ENCODE data around the gene MRRF.
A peak's percentile ranks its signal among the peaks of the same experiment; 100 is the strongest.
"Not testable (repeated sequence)": the region's sequence is repeated elsewhere in the genome, so short reads cannot be mapped to it uniquely, and the experiment has no call there.

MRRF gene

DNA sequence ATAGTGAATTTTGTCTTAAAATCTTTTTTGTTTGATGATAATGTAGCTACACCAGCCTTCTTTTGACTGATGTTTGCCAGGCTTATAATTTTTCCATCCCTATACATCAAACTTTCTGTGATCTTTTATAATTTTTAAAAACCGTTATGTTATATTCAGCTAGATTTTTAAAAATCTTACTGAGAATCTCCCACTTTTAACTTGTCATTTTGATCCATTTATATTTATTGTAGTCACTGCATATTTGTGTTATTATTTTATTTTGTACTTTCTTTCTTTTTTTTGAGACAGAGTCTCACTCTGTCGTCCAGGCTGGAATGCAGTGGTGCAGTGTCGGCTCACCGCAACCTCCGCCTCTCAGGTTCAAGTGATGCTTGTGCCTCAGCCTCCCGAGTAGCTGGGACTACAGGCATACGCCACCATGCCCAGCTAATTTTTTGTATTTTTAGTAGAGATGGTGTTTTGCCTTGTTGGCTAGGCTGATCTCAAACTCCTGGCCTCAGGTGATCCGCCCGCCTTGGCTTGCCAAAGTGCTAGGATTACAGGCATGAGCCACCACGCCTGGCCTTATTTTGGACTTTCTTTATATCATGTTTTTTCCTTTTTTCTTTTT is 12.7 kb downstream of the MRRF start:
- DNase-seq, result no peak

- no peak for DNase-seq
These were observed 16.7 kb downstream of the MRRF start for GRCh38 chr9:122281368-122281767.

DNA sequence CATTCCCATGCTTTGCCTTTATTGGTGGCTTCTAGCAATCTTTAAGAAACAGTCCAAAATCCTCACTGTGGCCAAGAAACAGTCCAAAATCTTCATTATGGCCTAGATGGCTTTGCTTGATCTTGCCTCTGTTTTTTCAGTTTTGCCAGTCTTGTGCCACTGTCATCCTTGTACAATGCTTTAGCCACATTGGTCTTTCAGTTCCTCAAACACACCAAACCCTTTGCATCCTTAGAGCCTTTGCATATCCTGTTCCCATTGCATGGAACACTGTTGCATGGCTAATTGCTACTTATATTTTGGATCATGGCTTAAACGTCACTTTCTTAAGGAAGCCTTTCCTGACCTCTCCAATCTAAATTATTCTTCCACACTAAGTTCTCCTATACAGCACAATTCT is 22.1 kb downstream of the MRRF start:
- no peak for DNase-seq

GRCh38 chr9:122287214-122287720 is 22.6 kb downstream of the MRRF start:
- DNase-seq, result no peak

GRCh38 chr9:122291458-122291857 is 26.8 kb downstream of the MRRF start:
- DNase-seq, result no peak

DNA sequence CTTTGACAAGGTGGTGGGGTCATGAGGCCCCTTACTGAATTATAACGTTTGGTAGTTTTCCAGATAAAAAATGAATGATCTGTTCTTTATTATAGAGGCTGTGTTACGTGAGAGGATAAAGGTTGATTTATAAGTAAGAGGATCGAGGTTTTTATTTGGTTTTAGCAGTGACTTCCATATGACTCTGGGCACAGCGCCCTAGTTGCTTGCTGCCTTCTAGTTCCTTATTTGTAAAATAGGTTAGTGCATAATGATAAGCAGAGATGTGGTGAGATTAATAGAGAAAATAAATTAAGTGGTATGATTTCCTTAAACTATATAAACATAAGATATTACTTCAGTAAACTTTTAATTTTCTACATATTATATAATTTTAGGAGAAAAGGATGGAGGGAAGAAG is 29.8 kb downstream of the MRRF start:
- DNase-seq, result peak; percentile 48

GRCh38 chr9:122297512-122297911 is 32.8 kb downstream of the MRRF start:
- DNase-seq, result peak; percentile 44

DNA sequence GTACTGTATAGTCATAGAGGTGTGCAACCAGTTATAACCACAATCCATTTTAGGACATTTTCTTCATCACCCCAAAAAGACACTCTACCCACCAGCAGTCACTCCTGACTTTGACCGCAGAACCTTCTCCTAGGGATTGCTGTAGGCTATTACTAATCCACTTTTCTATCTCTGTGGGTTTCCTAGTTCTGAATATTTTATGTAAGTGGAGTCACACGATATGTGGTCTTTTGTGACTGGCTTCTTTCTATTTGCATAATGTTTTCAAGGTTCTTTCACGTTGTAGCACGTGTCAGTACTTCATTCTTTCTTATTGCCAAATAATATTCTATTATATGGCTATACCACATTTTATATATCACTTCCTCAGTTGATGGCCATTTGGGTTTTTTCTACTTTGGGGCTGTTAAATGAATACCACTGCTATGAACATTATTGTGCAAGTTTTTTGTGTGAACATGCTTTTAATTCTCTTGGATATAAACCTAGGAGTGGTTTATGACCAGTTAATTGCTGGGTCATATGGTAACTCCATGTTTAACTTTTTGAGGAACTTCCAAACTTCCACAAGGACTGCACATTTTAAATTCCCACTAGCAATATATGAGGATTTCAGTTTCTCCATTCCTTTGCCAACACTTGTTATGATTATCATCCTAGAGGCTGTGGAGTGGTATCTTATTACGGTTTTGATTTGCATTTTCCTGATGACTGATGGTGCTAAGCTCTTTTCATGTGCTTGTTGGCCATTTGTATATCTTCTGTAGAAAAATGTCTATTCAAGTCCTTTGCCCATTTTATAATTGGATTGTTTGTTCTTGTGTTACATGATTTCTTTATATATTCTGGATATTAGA is 37.8 kb downstream of the MRRF start:
- no peak for DNase-seq

GRCh38 chr9:122307061-122307460 is 42.4 kb downstream of the MRRF start:
- no peak for DNase-seq

GRCh38 chr9:122307925-122308324 is 43.2 kb downstream of the MRRF start:
- DNase-seq, result no peak

DNA sequence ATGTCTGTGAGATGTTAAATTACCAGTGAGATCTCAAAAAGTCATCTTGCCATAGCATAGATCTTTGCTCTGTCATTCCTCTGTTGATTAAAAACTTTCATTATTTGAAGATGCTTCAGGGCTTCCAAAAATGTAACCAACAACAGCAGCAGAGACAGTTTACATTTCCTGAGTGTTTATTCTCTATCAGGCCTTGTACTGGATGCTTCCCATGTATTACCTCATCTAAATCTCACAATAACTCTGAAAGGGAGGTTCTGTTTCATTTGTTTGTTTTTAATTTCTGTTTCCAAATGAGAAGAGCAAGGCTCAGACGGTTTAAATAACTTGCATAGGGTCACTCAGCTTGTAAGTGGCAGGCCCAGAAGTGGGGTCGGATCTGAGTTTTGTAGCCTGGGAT is 45.2 kb downstream of the MRRF start:
- DNase-seq, result no peak

GRCh38 chr9:122314165-122314564 is 49.5 kb downstream of the MRRF start:
- no peak for DNase-seq

DNA sequence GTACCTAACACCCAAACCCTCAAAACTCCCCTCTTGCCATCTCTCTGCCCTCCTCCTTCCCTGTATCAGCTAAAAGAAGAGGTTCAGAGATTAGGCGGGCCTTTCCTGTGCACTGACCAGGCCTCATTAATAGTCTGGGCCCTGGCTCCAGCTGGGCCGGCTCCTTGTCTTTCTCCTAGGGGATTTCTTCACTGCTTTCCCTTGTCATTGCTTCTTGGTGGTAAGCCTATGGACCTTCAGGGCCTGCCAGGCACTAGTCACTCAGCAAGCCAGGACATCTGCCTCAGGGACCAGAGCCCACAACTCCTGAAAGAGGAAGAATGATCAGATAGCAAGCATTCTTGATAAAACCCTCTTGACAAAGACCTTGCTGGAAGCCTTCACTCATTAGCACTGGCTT is 50.9 kb downstream of the MRRF start:
- DNase-seq, result peak; percentile 27

DNA sequence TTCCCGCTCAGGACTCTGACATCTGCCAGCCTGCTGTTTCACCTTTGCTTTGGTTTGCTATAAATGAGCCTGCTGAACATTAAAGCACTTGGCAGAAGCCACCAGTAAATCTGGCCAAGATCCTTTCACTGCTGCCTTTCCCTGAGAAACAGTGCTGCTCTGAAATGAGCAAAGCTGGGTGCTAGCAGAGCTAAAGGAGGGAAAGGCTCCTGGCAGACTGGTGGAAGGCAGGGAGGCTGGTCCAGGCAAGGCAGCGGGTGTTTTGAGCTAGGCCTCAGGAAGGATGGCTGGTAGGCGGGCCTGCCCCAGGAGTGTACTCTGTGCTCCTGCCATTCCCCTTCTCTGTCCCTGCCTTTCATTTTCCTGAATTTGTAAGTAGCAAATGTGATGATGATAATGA is 53.6 kb downstream of the MRRF start:
- no peak for DNase-seq

- DNase-seq, result no peak
These were observed 55.8 kb downstream of the MRRF start for GRCh38 chr9:122320413-122320881.

GRCh38 chr9:122322553-122322952 is 57.9 kb downstream of the MRRF start:
- DNase-seq, result no peak

DNA sequence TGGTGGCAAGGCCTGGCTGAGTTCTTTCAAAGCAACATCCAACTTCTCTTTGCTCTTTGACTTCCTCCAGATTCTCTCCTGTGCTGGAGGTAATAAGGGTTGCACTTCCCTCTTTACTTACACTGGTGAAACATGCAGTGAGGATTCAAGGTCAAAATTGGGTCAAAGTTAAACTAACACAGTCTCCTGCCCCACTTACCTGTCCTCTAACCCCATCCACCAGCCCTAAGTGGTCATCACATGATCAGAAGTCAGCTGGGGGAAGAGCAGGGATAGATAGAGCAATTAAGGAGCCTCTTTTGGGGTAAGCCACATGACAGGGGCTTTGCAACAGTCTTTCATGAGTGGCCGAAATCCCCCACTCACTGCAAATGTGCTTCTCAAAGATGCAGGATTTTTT is 60.0 kb downstream of the MRRF start:
- not testable (repeated sequence) for DNase-seq

- peak; percentile 36 for DNase-seq
These were observed 60.4 kb downstream of the MRRF start for GRCh38 chr9:122325124-122325523.

GRCh38 chr9:122327175-122327574 is 62.5 kb downstream of the MRRF start:
- DNase-seq, result no peak

GRCh38 chr9:122329597-122329996 is 64.9 kb downstream of the MRRF start:
- peak; percentile 78 for DNase-seq

GRCh38 chr9:122330466-122330865 is 65.8 kb downstream of the MRRF start:
- DNase-seq, result not testable (repeated sequence)

DNA sequence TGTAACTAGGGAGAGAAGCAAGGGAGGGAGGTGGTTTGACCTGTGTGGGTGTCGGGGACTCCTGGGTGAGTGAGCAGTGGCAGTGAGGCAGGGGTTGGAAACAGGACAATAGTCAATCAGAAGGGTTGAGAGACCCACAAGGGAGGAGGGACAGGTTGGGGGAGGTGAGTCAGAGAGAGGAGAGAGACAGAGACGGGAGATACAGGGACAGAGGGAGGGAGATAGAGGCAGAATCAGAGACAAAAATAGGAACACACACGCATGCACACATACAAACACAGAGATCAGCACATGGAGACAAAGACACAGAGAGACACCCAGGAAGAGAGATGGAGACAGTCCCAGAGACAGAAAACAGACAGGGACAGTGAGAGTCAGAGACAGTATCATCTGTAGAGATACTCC is 66.8 kb downstream of the MRRF start:
- peak; percentile 59 for DNase-seq

DNA sequence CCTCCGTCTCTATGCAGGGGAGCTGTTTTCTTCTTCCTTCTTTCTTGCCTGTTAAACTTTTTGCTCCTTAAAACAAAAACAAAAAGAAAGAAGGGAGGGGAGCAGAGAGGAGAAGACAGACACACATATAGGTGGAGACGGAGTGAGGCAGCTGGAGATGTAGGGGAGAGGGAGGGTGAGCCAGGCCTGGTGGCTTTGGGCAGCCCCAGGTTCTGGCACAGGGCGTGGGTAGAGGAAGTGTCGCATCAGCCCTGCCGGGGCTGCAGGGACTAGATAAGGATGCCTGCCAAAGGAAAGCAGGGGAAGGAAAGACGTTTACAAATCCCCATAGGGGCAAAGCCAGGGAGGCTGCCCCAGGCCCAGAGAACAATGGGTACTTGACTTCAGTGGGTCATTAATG is 67.4 kb downstream of the MRRF start:
- DNase-seq, result peak; percentile 99

- no peak for DNase-seq
These were observed 68.0 kb downstream of the MRRF start for GRCh38 chr9:122332644-122333043.

All from hematopoietic multipotent progenitor cell treated with erythropoietin and hydrocortisone succinate and interleukin-3 and kit ligand, for 4 days (in vitro differentiated cells).